GM21825 (cell line): ENCODE measurements around the gene JPH2.
"Not testable (repeated sequence)": the region's sequence is repeated elsewhere in the genome, so short reads cannot be mapped to it uniquely, and the experiment has no call there.

Experiments
- ATAC-seq: cut with Tn5 transposase; IDR thresholded peaks from one replicate; pipeline ENCODE4 v1.9.1; 2021; ENCODE audit warnings: mild to moderate bottlenecking, moderate library complexity; ENCODE audit not compliant: unreplicated experiment

The JPH2 gene

DNA sequence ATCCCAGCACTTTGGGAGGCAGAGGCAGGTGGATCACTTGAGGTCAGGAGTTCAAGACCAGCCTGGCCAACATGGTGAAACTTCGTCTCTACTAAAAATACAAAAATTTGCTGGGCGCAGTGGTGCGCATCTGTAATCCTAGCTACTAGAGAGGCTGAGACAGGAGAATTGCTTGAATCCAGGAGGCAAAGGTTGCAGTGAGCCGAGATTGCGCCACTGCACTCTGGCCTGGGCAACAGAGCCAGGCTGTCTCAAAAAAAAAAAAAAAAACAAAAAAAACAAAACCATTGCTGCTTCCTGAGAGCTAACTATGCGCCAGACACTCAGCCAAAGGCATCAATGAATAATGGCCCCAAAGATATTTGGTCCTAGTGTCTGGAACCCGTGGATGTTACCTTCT lies 57.7 kb downstream of the JPH2 start:
- ATAC-seq: not testable (repeated sequence)

- no peak for ATAC-seq
Observed at GRCh38 chr20:44126445-44126844, 60.5 kb downstream of the JPH2 start.

DNA sequence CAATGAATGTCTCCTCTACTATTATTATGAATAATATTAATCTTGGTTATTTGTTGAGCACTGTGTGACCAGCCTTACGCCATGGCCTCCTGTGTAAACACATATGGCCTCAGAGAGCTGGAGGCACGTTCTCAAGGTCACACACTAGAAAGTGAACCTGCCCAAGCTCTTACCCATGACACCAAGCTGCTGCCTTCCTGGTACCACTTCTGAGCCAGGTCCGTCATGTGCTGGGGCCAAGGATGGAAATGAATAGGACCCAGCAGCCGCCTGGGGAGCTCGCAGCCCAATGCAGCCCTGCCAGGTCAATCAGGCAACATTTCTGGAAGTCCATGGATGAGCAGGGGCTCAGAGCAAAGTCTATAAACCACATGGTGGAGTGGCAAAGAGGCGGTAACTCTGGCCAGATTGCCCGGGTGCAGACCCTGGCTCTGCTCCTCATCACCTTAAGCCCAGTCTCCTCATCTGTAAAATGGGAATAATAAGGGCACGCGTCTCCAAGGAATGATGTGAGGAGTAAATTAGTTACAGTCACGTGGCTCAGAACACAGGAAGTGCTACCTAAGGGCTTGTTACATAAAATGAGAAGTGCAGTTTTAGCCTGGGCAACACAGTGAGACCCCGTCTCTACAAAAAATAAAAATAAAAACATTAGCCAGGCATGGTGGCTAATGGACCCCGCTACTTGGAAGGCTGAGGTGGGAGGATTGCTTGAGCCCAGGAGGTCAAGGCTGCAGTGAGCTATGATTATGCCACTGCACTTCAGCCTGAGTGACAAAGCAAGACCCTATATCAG lies 61.5 kb downstream of the JPH2 start:
- no peak for ATAC-seq

DNA sequence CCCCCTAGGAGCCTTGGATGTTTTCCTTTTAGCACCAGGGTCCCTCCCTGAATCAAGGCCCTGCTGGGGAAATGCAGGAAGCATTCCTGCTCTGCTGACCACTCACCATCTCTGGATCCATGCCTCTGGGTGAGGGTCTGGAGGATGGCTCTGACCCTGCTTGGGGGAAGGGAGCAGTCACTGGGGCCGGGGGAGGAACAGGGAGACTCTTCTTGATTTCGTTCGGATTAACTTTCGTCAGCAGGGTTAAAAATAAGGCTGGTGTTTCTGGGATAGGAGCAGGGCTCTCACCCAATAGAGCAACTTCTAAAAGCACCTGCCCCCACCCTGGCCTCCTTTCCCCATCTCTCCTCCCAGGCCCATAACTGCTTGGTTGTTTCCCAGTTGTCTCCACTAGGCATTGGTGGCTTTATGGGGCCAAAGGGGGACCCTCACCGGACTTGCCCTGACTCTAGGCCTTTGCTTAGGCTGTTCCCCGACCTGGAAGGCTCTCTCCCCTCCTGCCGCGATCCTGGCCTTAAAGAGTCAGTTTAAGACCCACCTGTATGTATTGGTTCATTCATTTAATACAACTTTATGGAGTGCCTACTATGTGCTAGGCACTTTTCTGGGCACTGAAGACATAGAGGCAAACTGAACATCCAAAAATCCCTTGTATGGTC lies 63.0 kb downstream of the JPH2 start:
- no peak for ATAC-seq

DNA sequence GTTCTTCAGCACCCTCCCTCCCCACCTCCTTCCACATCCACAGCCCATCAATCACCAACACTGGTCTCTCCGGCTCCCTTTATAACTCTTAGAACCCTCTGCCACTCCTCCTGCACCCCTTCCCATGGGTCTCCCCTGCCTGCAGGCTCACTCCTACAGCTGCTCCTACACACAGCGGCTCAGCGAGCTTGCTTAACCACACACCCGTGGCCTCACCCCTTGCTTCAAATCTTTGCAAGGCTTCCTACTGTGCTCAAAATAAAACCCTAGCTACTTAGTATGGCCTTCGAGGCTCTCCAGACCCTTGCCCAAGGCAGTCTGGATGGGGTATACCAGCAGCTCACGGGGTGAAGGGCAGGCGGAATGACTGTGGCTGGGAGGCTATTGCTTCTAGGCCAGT lies 63.7 kb downstream of the JPH2 start:
- no peak for ATAC-seq

GRCh38 chr20:44120676-44121425 lies 66.1 kb downstream of the JPH2 start:
- no peak for ATAC-seq

- no peak for ATAC-seq
Observed at GRCh38 chr20:44118185-44119033, 68.6 kb downstream of the JPH2 start.

DNA sequence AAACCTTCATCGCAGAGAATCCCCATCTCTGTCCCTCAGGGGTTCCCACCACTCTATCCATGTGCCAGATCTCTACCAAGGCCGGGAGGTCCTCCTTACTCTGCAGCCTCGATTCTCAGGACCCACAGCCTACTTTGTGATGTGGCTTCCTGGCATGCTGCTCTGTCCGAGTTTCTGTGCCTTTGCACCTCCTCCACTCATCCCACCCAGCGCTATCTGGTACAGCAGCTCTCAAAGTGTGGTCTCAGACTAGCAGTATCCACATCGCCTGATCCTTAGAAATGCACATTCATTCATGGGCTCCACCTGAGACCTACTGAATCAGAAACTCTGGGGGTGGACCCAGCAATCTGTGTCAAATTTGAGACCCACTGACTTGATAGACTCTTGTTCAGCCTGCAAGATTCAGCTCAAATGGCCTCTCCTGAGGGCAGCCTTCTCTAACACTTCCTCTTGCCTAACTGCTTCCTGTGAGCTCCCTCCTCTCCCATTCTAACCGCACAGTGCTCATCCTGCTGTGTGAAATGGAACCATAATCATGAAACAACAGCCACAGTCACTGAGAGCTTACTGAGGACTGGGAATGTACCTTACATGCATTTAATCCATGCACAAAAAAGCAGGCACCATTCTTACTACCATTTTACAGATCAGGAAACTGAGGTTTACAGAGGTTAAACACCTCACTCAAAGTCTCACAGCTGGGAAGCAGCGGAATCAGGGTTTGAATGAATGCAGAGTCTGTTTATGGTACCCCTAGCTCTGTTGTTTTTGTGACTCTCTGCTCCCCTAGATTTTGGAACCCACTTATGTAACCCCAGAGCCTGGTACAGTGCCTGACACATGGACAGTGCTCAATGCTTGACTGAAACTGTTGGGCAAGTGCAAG lies 69.4 kb downstream of the JPH2 start:
- ATAC-seq: no peak

DNA sequence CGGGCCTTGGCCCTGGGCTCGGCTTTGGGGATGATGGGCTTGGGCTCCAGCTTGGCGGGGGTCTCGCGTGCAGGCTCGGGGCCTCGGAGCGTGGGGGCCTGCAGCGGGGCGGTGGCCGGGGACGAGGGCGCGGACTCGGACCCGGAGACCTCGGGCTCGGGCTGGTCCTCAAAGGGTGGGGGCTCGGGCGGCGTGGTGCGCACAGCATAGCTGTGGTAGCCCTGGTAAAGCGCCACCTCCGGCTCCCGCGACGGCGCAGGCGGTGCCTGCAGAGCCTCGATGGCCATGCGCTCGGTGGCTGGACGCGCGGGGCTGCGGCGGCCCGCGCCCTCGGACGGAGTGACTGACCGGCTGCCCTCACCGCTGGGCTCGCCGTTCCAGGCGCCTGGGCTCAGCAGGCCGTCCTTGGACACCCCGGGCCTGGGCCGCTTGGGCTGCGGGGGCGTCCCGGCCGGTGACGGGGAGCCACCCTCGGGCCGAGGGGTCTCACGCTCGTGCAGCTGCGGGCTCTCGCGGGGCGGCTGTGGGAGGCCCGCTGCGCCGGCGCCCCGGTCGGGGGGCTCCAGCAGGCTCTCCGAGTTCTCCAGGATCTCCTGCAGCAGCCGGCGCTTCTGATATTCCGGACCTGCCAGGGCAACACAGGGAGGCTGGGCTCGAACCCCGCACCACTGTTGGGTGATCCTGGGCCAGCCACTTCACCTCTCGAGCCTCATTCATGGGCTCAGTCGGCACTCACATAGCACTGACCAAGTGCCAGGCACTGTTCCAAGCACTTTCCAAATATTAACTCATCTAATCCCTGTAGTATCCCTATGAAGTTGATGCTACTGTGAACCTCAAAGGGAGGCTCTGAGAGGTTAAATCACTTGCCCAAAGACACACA lies 71.0 kb downstream of the JPH2 start:
- no peak for ATAC-seq

DNA sequence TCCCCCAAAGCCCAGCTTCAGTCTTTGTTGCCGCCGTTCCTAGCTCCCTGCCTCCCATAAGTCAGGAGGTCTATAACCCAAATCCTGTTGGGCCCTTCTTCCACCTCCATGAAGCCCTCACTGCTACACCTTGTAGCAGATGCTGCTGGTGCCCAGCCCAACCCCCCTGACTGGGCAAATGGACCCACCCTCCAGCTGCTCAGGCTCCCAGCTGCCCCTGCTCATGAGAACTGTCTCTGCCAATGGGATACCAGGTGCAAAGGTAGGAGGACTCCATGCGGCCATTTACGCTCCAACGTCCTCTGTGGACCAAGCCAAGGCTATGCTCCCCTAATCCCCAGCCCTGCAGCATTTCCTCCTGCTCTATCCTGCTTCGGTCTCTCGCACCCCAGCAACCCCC lies 71.8 kb downstream of the JPH2 start:
- ATAC-seq: no peak

- ATAC-seq: no peak
Observed at GRCh38 chr20:44113618-44114376, 73.2 kb downstream of the JPH2 start.

- no peak for ATAC-seq
Observed at GRCh38 chr20:44112889-44113617, 73.9 kb downstream of the JPH2 start.

DNA sequence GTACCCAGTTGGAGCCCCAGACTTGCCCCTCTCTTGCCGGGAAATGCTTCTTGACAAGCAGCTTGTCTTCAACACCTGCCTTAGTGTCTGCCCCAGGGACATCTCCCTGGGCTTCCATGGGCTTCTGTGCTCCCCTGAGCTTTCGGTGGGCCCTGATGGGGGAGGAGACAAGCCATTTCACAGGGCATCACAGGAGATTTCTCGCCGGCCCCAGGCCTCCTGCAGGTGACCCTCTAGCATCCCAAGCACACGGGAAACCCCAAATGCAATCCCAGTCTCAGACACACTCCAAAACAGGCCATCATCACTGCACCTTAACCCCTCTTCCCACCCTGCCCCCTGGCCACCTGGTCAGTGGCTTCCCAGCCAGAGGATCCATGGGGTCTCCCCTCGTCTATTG lies 74.5 kb downstream of the JPH2 start:
- no peak for ATAC-seq

DNA sequence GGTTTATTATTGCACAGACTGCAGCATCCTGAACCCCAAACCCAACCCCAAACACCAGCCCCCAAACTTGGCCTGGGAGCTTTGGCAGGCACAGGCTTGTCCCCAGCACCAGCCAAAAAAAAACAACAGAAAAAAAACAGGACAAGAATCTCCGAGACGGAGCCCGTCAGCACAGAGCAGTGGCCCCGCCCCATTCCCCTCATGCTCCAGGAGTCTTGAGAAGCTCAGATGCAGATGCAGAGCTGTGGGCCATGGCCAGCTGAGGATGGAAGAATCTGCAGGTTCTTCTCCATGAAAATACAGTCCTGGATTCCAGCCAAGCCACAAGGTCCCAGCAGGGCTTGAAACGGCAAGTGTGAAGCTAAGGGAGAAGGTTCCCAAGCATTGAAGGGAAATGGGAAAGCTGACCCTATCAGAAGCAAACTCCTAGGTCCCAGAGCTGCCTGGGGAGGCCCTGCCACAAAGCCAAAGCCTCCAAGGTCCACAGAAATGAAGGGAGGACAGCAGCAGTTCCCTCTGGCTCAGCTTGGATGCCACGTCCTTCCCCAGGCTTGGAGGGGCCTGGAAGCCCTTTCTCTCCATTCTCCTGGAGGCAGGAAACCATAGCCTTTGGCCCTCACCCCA lies 75.2 kb downstream of the JPH2 start:
- no peak for ATAC-seq

DNA sequence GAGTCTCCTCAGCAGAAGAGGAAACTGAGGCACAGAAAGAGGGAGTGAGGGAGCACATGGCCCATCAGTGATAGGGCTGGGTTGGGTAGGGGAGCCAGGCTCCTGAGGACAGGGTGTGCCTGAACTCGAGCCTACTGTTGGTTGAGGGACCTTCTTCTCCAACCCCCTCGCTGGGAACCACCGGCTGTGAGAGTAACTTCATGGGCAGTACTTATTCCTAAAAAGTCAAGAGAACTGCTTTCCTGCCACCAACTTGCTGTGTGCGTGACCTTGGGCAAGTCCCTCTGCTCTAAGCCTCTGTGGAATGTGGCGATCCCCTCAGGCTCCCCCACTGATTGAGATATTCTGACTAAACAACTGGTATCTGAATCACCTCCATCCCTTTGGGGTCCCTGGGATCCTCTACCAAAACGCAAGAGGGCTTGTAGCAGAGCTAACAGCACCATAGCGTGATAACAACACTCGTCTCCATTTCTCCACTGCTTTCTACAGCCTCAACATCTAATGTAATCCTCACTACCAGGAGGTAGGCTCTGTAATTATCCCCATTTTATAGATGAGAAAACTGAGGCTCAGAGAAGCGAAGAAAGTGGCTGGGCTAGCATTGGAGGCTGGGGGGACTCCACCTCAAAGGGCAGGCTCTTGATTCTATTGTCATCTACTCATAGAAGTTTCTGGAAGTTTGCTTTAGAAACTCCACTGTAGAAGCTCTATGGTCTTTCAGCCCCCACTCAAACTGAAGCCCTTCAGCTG lies 76.0 kb downstream of the JPH2 start:
- ATAC-seq: no peak

DNA sequence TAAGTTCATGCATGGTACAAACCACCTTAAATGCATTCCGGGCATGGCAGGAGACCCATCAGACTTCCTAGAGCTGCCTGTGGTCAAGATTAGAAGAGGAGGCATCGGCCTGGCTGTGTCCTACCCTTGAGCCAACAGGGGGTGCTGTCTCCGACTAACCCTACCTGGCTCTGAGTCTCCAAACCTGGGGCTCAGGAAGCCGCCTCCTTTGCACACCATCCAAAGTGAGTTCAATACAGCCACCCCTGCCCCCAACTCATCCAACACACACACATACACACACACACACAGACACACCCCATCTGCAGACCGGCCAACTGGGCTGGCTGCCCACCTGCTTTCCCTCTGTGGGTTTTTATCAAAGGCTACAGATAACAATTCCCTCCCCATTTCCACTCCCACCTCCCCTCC lies 77.0 kb downstream of the JPH2 start:
- no peak for ATAC-seq
